Measurements from ENCODE around the gene EIF5A2. TPM values are rescaled to one million over a fixed set of nuclear protein-coding genes. Genes with fewer than 3 reads are reported as not detected.
"Not testable (repeated sequence)": the region's sequence is repeated elsewhere in the genome, so short reads cannot be mapped to it uniquely, and the experiment has no call there.

EIF5A2 gene
- total RNA-seq, 1 donor, result 22.3 TPM

DNA sequence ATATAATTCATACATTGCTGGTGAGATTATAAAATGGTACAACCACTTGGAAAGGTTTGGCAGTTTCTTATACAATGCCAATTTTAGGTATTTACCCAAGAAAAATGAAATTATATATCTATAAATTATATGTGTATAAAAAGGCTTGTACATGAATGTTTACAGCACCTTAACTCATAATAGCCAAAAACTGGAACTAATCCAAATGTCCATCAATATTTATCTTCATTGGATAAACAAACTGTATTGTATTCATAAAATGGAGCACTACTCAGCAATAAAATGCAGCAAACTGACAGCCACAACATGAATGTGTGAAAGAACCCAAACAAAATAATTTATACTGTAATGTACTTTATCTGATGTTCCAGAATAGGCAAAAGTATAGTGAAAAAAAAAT lies 33.6 kb upstream of the EIF5A2 start:
- DNase-seq (ENCODE audit: low read depth), result no peak
- no peak overlapping the region for H3K4me3 ChIP-seq (ENCODE audit: low read depth, low read length)
- TF ChIP-seq CTCF (IDR thresholded peaks at IDR 0.05; ENCODE audit: insufficient read depth, low read length), result no peak

DNA sequence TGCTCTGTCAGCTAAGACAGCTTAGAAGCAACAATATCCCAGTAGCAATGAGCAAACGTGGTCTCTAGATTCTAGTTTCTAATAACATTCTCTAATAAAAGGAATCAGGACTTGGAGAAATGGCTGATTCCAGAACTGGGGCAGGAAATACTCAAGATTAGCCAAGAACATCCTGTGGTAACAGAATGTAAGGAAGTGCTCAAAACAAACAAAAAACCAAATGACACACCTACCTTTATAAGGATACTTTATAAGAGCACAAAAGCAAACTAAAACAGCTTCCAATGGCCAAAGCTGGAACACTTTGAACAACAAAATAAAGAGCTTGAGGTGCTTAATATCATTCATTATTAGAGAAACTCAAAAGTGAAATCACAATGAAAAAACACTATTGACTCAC lies 33.1 kb upstream of the EIF5A2 start:
- no peak for DNase-seq (ENCODE audit: low read depth)
- H3K4me3 ChIP-seq (ENCODE audit: low read depth, low read length), result no peak overlapping the region
- TF ChIP-seq CTCF (IDR thresholded peaks at IDR 0.05; ENCODE audit: insufficient read depth, low read length), result no peak

DNA sequence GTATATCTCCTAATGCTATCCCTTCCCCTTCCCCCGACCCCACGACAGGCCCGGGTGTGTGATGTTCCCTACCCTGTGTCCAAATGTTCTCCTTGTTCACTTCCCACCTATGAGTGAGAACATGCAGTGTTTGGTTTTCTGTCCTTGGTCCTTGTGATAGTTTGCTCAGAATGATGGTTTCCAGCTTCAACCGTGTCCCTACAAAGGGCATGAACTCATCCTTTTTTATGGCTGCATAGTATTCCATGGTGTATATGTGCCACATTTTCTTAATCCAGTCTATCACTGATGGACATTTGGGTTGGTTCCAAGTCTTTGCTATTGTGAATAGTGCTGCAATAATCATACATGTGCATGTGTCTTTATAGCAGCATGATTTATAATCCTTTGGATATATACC lies 24.6 kb upstream of the EIF5A2 start:
- H3K4me3 ChIP-seq (ENCODE audit: low read depth, low read length); DNase-seq (ENCODE audit: low read depth): not testable (repeated sequence)

- not testable (repeated sequence) for H3K4me3 ChIP-seq (ENCODE audit: low read depth, low read length); DNase-seq (ENCODE audit: low read depth)
These were observed 15.1 kb upstream of the EIF5A2 start for GRCh38 chr3:170923553-170923952.

GRCh38 chr3:170918715-170919114 lies 10.3 kb upstream of the EIF5A2 start:
- H3K4me3 ChIP-seq (ENCODE audit: low read depth, low read length), result no peak overlapping the region
- TF ChIP-seq CTCF (IDR thresholded peaks at IDR 0.05; ENCODE audit: insufficient read depth, low read length), result no peak
- no peak for DNase-seq (ENCODE audit: low read depth)

DNA sequence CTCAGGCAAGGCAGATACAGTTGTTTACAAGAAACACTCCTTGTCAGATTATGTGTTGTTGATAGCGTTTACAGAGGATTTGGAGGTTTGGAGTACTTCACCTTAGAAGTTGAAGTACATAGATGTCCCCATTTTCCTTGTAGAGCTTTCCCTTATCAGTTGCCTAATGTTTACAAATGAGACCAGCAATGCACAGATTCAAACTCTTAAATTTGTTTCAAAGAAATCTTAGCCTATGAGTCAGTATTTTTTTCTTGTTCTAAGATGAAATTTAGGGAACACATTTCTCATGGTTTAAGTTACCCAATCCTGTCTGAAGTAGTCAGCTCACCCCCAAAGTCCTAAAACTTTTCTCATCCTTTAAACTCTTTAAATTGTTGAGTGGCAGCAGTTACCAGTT lies 6.3 kb upstream of the EIF5A2 start:
- no peak for TF ChIP-seq CTCF (IDR thresholded peaks at IDR 0.05; ENCODE audit: insufficient read depth, low read length)
- H3K4me3 ChIP-seq (ENCODE audit: low read depth, low read length), result no peak overlapping the region
- DNase-seq (ENCODE audit: low read depth), result peak; percentile 4

- H3K4me3 ChIP-seq (ENCODE audit: low read depth, low read length), result no peak overlapping the region
- no peak for DNase-seq (ENCODE audit: low read depth)
- TF ChIP-seq CTCF (IDR thresholded peaks at IDR 0.05; ENCODE audit: insufficient read depth, low read length), result no peak
These were observed 5.8 kb upstream of the EIF5A2 start for GRCh38 chr3:170914212-170914611.

DNA sequence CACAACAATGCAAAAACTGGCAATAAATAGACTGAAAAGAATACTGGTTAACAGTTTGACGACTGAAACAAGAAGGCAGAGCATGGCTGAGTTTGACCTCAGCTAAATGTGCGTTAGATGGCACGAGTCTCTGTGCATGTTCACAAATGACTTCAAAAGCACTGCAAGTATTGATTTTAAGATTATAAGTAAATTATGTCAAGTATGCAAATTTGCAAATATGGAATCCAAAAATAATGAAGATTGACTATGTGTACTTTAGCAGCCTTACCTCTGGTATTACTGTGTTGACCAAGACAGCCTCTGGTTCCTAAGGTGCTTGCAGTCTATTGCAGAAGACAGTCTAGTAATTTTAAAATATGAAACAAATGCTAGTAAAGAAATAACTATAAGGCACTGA lies 2.6 kb upstream of the EIF5A2 start:
- no peak for DNase-seq (ENCODE audit: low read depth)
- no peak for TF ChIP-seq CTCF (IDR thresholded peaks at IDR 0.05; ENCODE audit: insufficient read depth, low read length)
- H3K4me3 ChIP-seq (ENCODE audit: low read depth, low read length), result no peak overlapping the region
